ENCODE data around the gene ARTN. TPM values are rescaled to one million over a fixed set of nuclear protein-coding genes. Genes with fewer than 3 reads are reported as not detected.

The ARTN gene
- total RNA-seq, 3 donors from 2014 or later (not counting 1 experiment from before 2014, with no cell fraction given): 1.4 TPM; not detected in 2

DNA sequence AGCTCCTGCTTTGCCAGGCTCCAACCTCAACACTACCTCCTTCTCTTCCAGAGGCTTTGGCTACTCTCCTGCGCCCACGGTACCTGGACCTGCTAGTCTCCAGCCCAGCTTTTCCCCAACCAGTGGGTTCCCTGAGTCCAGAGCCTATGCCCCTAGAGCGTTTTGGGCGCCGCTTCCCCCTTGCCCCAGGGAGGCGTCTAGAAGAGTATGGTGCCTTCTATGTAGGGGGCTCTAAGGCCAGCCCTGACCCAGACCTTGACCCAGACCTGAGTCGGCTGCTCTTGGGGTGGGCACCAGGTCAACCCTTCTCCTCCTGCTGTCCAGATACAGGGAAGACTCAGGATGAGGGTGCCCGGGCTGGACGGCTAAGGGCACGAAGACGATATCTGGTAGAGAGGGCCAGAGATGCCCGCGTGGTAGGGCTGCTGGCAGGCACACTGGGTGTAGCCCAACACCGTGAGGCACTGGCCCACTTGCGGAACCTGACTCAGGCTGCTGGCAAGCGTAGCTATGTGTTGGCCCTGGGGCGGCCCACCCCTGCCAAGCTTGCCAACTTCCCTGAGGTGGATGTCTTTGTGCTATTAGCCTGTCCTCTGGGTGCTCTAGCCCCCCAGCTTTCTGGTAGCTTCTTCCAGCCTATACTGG lies 37.9 kb downstream of the ARTN start:
- Mint-ChIP-seq H3K9me3 (no peaks in the 10 kb centered on the region), H3K27me3 (ENCODE audit: low read depth in 2 of 2) (no peaks in the 10 kb centered on the region), H3K27ac (no peak overlapping the region), H3K4me1 (peaks cover 43 to 51% of the 10 kb centered on the region in 2 donors), H3K4me3 (peak overlapping the region; percentile 95), H3K36me3 (no peaks in the 10 kb centered on the region)
- Histone ChIP-seq H3K9me3 (ENCODE audit: control insufficient read depth, insufficient read depth, low read length) (no peaks in the 10 kb centered on the region), H3K27me3 (ENCODE audit: control insufficient read depth, insufficient read depth, low read length) (no peaks in the 10 kb centered on the region), H3K27ac (ENCODE audit: low read length) (no peak overlapping the region), H3K4me3 (ENCODE audit: low read length) (no peak overlapping the region), H3K4me1 (ENCODE audit: control insufficient read depth, insufficient read depth, low read length) (peaks cover 43% of the 10 kb centered on the region), H3K36me3 (ENCODE audit: control insufficient read depth, insufficient read depth, low read length) (peaks cover 5% of the 10 kb centered on the region)
- WGBS (ENCODE audit: insufficient coverage): 98% methylated on average over 17 of the region's 17 CpGs
- ATAC-seq (no peak), DNase-seq (no peak)
- intact Hi-C loops (cut with micrococcal nuclease): no loop called here
- TF ChIP-seq, protein P1, sequence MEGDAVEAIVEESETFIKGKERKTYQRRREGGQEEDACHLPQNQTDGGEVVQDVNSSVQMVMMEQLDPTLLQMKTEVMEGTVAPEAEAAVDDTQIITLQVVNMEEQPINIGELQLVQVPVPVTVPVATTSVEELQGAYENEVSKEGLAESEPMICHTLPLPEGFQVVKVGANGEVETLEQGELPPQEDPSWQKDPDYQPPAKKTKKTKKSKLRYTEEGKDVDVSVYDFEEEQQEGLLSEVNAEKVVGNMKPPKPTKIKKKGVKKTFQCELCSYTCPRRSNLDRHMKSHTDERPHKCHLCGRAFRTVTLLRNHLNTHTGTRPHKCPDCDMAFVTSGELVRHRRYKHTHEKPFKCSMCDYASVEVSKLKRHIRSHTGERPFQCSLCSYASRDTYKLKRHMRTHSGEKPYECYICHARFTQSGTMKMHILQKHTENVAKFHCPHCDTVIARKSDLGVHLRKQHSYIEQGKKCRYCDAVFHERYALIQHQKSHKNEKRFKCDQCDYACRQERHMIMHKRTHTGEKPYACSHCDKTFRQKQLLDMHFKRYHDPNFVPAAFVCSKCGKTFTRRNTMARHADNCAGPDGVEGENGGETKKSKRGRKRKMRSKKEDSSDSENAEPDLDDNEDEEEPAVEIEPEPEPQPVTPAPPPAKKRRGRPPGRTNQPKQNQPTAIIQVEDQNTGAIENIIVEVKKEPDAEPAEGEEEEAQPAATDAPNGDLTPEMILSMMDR (IDR thresholded peaks at IDR 0.05): no peak

DNA sequence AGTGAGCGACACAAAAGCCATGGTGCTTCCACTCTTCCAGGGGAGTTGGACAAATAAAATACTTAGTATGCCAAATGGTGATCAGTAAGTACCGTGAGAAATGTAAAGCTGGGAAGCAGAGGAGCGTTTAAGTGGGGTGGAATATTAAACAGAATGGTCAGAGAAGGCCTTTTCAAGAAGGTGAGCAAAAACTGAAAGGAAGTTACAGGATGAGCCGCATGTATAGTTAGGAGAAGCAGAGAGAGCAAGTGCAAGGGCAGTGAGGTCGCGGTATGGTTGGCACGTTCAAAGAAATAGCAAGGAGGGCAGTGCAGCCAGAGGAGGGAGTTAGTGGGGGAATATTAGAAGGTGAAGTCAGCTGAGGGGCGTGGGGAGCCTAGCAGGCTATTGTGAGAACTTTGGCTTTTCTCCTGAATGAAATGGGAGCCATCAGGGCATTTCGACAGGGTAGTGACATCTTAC lies 40.4 kb downstream of the ARTN start:
- DNase-seq: no peak
- no peaks in the 10 kb centered on the region for H3K27me3 ChIP-seq (ENCODE audit: control insufficient read depth, insufficient read depth, low read length)
- H3K4me3 ChIP-seq (ENCODE audit: low read length): peak overlapping the region; percentile 96
- H3K4me1 ChIP-seq (ENCODE audit: control insufficient read depth, insufficient read depth, low read length): peaks cover 60% of the 10 kb centered on the region
- H3K27me3 Mint-ChIP-seq (ENCODE audit: low read depth in 2 of 2): no peaks in the 10 kb centered on the region
- peak overlapping the region; percentile 97 for H3K4me3 Mint-ChIP-seq
- TF ChIP-seq, protein P1 (IDR thresholded peaks at IDR 0.05): no peak
- peaks cover 9% of the 10 kb centered on the region for H3K36me3 Mint-ChIP-seq
- peaks cover 63 to 74% of the 10 kb centered on the region in 2 donors for H3K4me1 Mint-ChIP-seq
- H3K9me3 ChIP-seq (ENCODE audit: control insufficient read depth, insufficient read depth, low read length): no peaks in the 10 kb centered on the region
- peaks cover 21% of the 10 kb centered on the region for H3K36me3 ChIP-seq (ENCODE audit: control insufficient read depth, insufficient read depth, low read length)
- no peak for ATAC-seq
- H3K27ac ChIP-seq (ENCODE audit: low read length): peak overlapping the region; percentile 92
- 44% methylated on average over 9 of the region's 9 CpGs for WGBS (ENCODE audit: insufficient coverage)
- peak overlapping the region; percentile 91 to 92 for H3K27ac Mint-ChIP-seq
- intact Hi-C loops (cut with micrococcal nuclease): loop anchor here (1.0 kb wide), 2 partner anchors 17 to 28 kb away; partner anchors contain the start of genes CCDC24 and IPO13
- no peaks in the 10 kb centered on the region for H3K9me3 Mint-ChIP-seq

- H3K9me3 ChIP-seq (ENCODE audit: control insufficient read depth, insufficient read depth, low read length): no peaks in the 10 kb centered on the region
- no peaks in the 10 kb centered on the region for H3K27me3 Mint-ChIP-seq (ENCODE audit: low read depth in 2 of 2)
- H3K9me3 Mint-ChIP-seq: no peaks in the 10 kb centered on the region
- H3K4me3 Mint-ChIP-seq: peak within 1 kb of the TSS; percentile 97
- under 1% methylated on average over 93 of the region's 93 CpGs for WGBS (ENCODE audit: insufficient coverage)
- peak within 1 kb of the TSS; percentile 92 for H3K27ac ChIP-seq (ENCODE audit: low read length)
- peaks cover 21% of the 10 kb centered on the region for H3K36me3 ChIP-seq (ENCODE audit: control insufficient read depth, insufficient read depth, low read length)
- peak within 1 kb of the TSS; percentile 96 for H3K4me3 ChIP-seq (ENCODE audit: low read length)
- peaks cover 56% of the 10 kb centered on the region for H3K4me1 ChIP-seq (ENCODE audit: control insufficient read depth, insufficient read depth, low read length)
- peak within 1 kb of the TSS; percentile 91 to 92 for H3K27ac Mint-ChIP-seq
- TF ChIP-seq, protein P1 (IDR thresholded peaks at IDR 0.05): no peak
- intact Hi-C loops (cut with micrococcal nuclease): loop anchor here (1.0 kb wide), 2 partner anchors 17 to 28 kb away; partner anchors contain the start of genes CCDC24 and IPO13
- ATAC-seq: peak; percentile 74 to 88 (median 82)
- no peaks in the 10 kb centered on the region for H3K27me3 ChIP-seq (ENCODE audit: control insufficient read depth, insufficient read depth, low read length)
- H3K36me3 Mint-ChIP-seq: peaks cover 9% of the 10 kb centered on the region
- peak; percentile 94 to 96 for DNase-seq
- peaks cover 56 to 71% of the 10 kb centered on the region in 2 donors for H3K4me1 Mint-ChIP-seq
These were observed 41.0 kb downstream of the ARTN start, which contains the start of gene ATP6V0B for GRCh38 chr1:43974443-43975248. ATP6V0B (plus strand) TSS chr1:43974960; CDS start chr1:43975041, 81 bp downstream.

Measured in natural killer cell (primary cell).